Measurements from ENCODE around the gene KIAA1191. TPM values are rescaled to one million over a fixed set of nuclear protein-coding genes. Genes with fewer than 3 reads are reported as not detected.

KIAA1191 gene
- total RNA-seq, 4 donors from 2014 or later = 80.8 to 157 (median 111) TPM

- peaks cover 0 to 10% (median 0%) of the 10 kb centered on the region in 4 donors for H3K36me3 ChIP-seq
- no peaks in the 10 kb centered on the region for H3K27me3 ChIP-seq
- TF ChIP-seq POLR2AphosphoS5 (IDR thresholded peaks at IDR 0.05) = no peak
- TF ChIP-seq EP300 (IDR thresholded peaks at IDR 0.05; ENCODE audit: low read depth) = no peak
- TF ChIP-seq CTCF (IDR thresholded peaks at IDR 0.05) = no peak
- TF ChIP-seq POLR2A (IDR thresholded peaks at IDR 0.05) = no peak
- peak overlapping the region in 1 of 4 donors; percentile 23 for H3K27ac ChIP-seq
- in situ Hi-C loops (cut with MboI; ENCODE audit: low pct_ligation_motif_present in 1 of 4, low pct_unique_long_range_greater_than_20kb in 1 of 4, low sequenced_read_pairs in 3 of 4) (no loop called here), intact Hi-C loops (cut with DNase I; ENCODE audit: low total_unique reads) (no loop called here)
- DNase-seq = no peak
- H3K9me3 ChIP-seq = no peaks in the 10 kb centered on the region
- 90% methylated on average over 4 of the region's 4 CpGs; no CpG with 5 or more reads in 1 of the 2 donors for WGBS, 2 donors (ENCODE audit: low coverage in 1 of 2)
- peaks cover 0 to 23% (median 15%) of the 10 kb centered on the region in 4 donors for H3K4me1 ChIP-seq
- no peak overlapping the region for H3K4me3 ChIP-seq
These were observed 30.4 kb upstream of the KIAA1191 start for GRCh38 chr5:176391999-176392398.

DNA sequence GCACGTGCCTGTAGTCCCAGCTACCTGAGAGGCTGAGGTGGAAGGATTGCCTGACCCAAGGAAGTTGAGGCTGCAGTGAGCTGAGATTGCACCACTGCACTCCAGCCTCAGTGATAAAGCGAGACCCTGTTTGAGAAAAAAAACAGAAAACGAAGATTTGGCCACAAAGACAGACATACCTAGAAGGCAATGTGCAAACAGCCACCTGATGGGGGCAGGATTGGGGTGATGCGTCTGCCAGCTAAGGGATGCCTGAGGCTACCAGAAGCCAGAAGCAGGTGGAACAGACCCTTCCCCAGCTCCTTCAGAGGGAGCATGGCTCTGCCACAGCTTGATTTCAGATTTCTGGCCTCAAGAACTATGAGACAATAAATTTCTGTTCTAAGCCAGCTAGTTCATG is 29.9 kb upstream of the KIAA1191 start:
- TF ChIP-seq EP300 (IDR thresholded peaks at IDR 0.05; ENCODE audit: low read depth) (no peak), CTCF (IDR thresholded peaks at IDR 0.05) (no peak), POLR2A (IDR thresholded peaks at IDR 0.05) (no peak), POLR2AphosphoS5 (IDR thresholded peaks at IDR 0.05) (no peak)
- Histone ChIP-seq H3K4me3 (no peak overlapping the region), H3K9me3 (no peaks in the 10 kb centered on the region), H3K36me3 (peaks cover 0 to 10% (median 0%) of the 10 kb centered on the region in 4 donors), H3K27me3 (no peaks in the 10 kb centered on the region), H3K4me1 (peaks cover 0 to 28% (median 18%) of the 10 kb centered on the region in 4 donors), H3K27ac (no peak overlapping the region)
- DNase-seq = no peak
- WGBS, 2 donors (ENCODE audit: low coverage in 1 of 2) = 90 to 100% methylated on average over 1 to 4 of the region's 4 CpGs
- in situ Hi-C loops (cut with MboI; ENCODE audit: low pct_ligation_motif_present in 1 of 4, low pct_unique_long_range_greater_than_20kb in 1 of 4, low sequenced_read_pairs in 3 of 4) (no loop called here), intact Hi-C loops (cut with DNase I; ENCODE audit: low total_unique reads) (no loop called here)

GRCh38 chr5:176389135-176390123 is 27.9 kb upstream of the KIAA1191 start:
- in situ Hi-C loops (cut with MboI; ENCODE audit: low pct_ligation_motif_present in 1 of 4, low pct_unique_long_range_greater_than_20kb in 1 of 4, low sequenced_read_pairs in 3 of 4) (no loop called here), intact Hi-C loops (cut with DNase I; ENCODE audit: low total_unique reads) (no loop called here)
- Histone ChIP-seq H3K4me1 (peaks cover 0 to 30% (median 18%) of the 10 kb centered on the region in 4 donors), H3K36me3 (peaks cover 0 to 16% (median 5%) of the 10 kb centered on the region in 4 donors), H3K9me3 (no peaks in the 10 kb centered on the region), H3K27me3 (no peaks in the 10 kb centered on the region), H3K4me3 (peak overlapping the region; percentile 43 to 73 (median 66)), H3K27ac (peak overlapping the region; percentile 92 to 98 (median 96))
- DNase-seq = no peak
- WGBS, 2 donors (ENCODE audit: low coverage in 1 of 2) = 0 to 26% methylated on average over 1 to 41 of the region's 41 CpGs
- TF ChIP-seq POLR2AphosphoS5 (IDR thresholded peaks at IDR 0.05) (peak; percentile 78 to 96 (median 95)), POLR2A (IDR thresholded peaks at IDR 0.05) (peak; percentile 96), EP300 (IDR thresholded peaks at IDR 0.05; ENCODE audit: low read depth) (no peak)

- H3K27ac ChIP-seq = peak within 1 kb of the TSS; percentile 92 to 98 (median 96)
- peaks cover 0 to 23% (median 8%) of the 10 kb centered on the region in 4 donors for H3K36me3 ChIP-seq
- in situ Hi-C loops (cut with MboI; ENCODE audit: low pct_ligation_motif_present in 1 of 4, low pct_unique_long_range_greater_than_20kb in 1 of 4, low sequenced_read_pairs in 3 of 4) (no loop called here), intact Hi-C loops (cut with DNase I; ENCODE audit: low total_unique reads) (no loop called here)
- no peaks in the 10 kb centered on the region for H3K9me3 ChIP-seq
- peaks cover 0 to 30% (median 18%) of the 10 kb centered on the region in 4 donors for H3K4me1 ChIP-seq
- TF ChIP-seq CTCF (IDR thresholded peaks at IDR 0.05) (peak in 2 of 5 experiments; percentile 56 to 65), POLR2A (IDR thresholded peaks at IDR 0.05) (no peak), EP300 (IDR thresholded peaks at IDR 0.05; ENCODE audit: low read depth) (no peak), POLR2AphosphoS5 (IDR thresholded peaks at IDR 0.05) (peak; percentile 56 to 79 (median 74))
- H3K4me3 ChIP-seq = peak within 1 kb of the TSS; percentile 60 to 78 (median 72)
- 0 to 1% methylated on average over 4 to 45 of the region's 47 CpGs for WGBS, 2 donors (ENCODE audit: low coverage in 1 of 2)
- no peaks in the 10 kb centered on the region for H3K27me3 ChIP-seq
- peak; percentile 100 for DNase-seq
These were observed 27.0 kb upstream of the KIAA1191 start, which contains the start of the genes HIGD2A and NOP16 for GRCh38 chr5:176388444-176389134. TSS of gene HIGD2A (plus strand) at chr5:176388751. CDS start at chr5:176388820, 69 bp downstream. TSS of gene NOP16 (minus strand) at chr5:176388598. CDS start at chr5:176388539, 59 bp downstream.
